Ascending aorta (tissue), 2 donors: Measurements from ENCODE around the gene JPH3. TPM values are rescaled to one million over a fixed set of nuclear protein-coding genes. Genes with fewer than 3 reads are reported as not detected.

Experiments
- DNase-seq, 2 donors: peaks; one replicate each; pipeline ENCODE4 v3.0.0-alpha.2; 2019; ENCODE audit warnings: low spot score in 2 of 2
- H3K27ac ChIP-seq, 2 donors: fragments of 200-600 bp; sonication (generic); one replicate each; pipeline ENCODE4 v1.5.1; 2016 to 2017; ENCODE audit warnings: mild to moderate bottlenecking in 1 of 2
- H3K27me3 ChIP-seq: fragments of 200-600 bp; sonication (generic); one replicate; pipeline ENCODE4 v1.5.1; 2017
- H3K36me3 ChIP-seq, 2 donors: fragments of 200-600 bp; sonication (generic); one replicate each; pipeline ENCODE4 v1.5.1; 2016
- H3K4me1 ChIP-seq, 2 donors: fragments of 200-600 bp; sonication (generic); one replicate each; pipeline ENCODE4 v1.5.1; 2016 to 2017; ENCODE audit warnings: mild to moderate bottlenecking in 1 of 2
- H3K4me3 ChIP-seq, 2 donors: fragments of 200-600 bp; sonication (generic); one replicate each; pipeline ENCODE4 v1.5.1; 2016 to 2017; ENCODE audit warnings: mild to moderate bottlenecking in 1 of 2
- H3K9me3 ChIP-seq, 2 donors: fragments of 200-600 bp; sonication (generic); one replicate each; pipeline ENCODE4 v1.5.1; 2016
- CTCF ChIP-seq, 3 experiments: fragments of 200-600 bp in 2 of 3; fragments of 450-650 bp in 1 of 3; sonication (generic) in 2 of 3; IDR thresholded peaks; one replicate each; pipeline ENCODE4 v1.5.1; 2016 to 2019; ENCODE audit warnings: antibody characterized with exemption in 3 of 3, mild to moderate bottlenecking in 1 of 3, moderate library complexity in 1 of 3
- intact Hi-C: fragments of 100-400 bp; cut with DNase I; formaldehyde crosslinking; loops from one replicate; pipeline ENCODE4 v1.15.1; 2023
- total RNA-seq: library from RNA; depleted of rRNA; stranded (reverse); fragments of >200 nt; gene quantifications from one replicate; pipeline ENCODE4 v1.1.0, GENCODE V29; 2016

Gene JPH3
- total RNA-seq, 1 donor from 2014 or later: not detected

DNA sequence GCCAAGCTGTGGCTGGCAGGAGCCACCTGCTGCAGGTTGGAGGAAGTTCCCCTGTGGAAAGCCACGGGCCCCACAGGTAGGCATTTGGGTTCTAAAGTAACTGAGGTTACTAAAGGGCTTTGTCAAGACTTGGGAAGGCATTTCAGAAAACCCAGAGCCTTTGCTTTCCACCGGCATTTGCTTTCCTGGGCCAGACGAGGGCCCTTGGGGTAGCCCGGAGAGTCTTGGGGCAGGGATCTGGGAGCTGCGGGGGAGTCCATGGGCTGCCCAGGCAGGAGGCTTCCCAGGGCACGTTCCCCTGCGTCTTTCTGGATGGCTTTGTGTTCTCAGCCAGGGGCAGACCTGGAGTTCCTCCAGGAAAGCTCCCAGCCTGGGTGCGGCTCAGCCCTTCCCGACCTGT is 43.5 kb downstream of the JPH3 start:
- no peak for TF ChIP-seq CTCF (IDR thresholded peaks at IDR 0.05)
- no peak overlapping the region for H3K27ac ChIP-seq

GRCh38 chr16:87647431-87648185 is 45.3 kb downstream of the JPH3 start:
- H3K27me3 ChIP-seq: no peaks in the 10 kb centered on the region
- H3K9me3 ChIP-seq: no peaks in the 10 kb centered on the region
- H3K27ac ChIP-seq: no peak overlapping the region
- intact Hi-C loops: no loop called here
- DNase-seq: no peak
- H3K4me3 ChIP-seq: no peak overlapping the region
- H3K36me3 ChIP-seq: no peaks in the 10 kb centered on the region
- TF ChIP-seq CTCF (IDR thresholded peaks at IDR 0.05): no peak
- H3K4me1 ChIP-seq: no peaks in the 10 kb centered on the region

More for the DNA sequence above, 43.5 kb downstream of the JPH3 start:
- intact Hi-C loops: no loop called here
- Histone ChIP-seq H3K9me3 (no peaks in the 10 kb centered on the region), H3K4me1 (no peaks in the 10 kb centered on the region), H3K4me3 (no peak overlapping the region), H3K36me3 (no peaks in the 10 kb centered on the region), H3K27me3 (no peaks in the 10 kb centered on the region)
- no peak for DNase-seq

GRCh38 chr16:87648236-87648635 is 45.9 kb downstream of the JPH3 start:
- DNase-seq: no peak
- intact Hi-C loops: no loop called here
- no peak overlapping the region for H3K4me3 ChIP-seq
- H3K36me3 ChIP-seq: no peaks in the 10 kb centered on the region
- no peaks in the 10 kb centered on the region for H3K27me3 ChIP-seq
- TF ChIP-seq CTCF (IDR thresholded peaks at IDR 0.05): no peak
- H3K27ac ChIP-seq: no peak overlapping the region
- no peaks in the 10 kb centered on the region for H3K4me1 ChIP-seq
- H3K9me3 ChIP-seq: no peaks in the 10 kb centered on the region

DNA sequence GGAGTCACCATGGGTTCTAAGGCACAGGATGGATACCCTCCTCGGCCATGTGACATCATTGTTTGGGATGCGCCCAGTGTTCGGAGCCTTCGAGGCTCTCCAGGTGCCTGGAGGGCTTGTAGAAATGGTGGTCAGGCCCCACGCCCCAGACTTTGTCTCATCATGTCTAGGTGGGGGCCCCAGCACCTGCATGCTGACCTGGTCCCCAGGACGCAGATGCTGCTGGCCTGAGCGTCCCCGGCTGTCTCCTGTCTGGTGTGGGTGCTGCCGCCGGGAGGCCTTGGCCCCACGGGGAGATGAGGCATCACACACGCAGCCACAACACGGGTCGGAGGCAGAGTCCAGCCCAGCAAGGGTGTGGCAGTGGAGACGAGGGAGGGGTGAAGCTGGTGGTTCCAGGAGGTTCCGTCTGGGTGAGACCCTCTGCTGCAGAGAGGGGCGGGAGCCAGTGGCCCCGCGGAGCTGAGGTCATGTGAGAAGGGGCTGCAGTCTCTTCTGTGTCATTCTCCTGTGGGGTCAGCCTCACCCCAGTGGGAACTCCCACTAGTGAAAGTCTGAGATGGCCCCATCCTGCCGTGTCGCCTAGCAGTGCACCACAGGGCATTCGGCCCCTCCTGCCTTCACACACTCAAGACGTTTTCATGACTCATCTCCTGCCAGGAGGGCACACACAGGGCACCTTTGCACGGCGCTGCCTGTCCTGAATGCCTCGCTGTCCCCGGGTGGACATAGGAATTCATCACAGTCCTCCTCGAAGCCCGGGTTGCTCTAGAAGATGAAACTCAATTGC is 46.6 kb downstream of the JPH3 start:
- Histone ChIP-seq H3K27ac (no peak overlapping the region), H3K4me1 (no peaks in the 10 kb centered on the region), H3K36me3 (no peaks in the 10 kb centered on the region), H3K9me3 (no peaks in the 10 kb centered on the region), H3K27me3 (no peaks in the 10 kb centered on the region), H3K4me3 (no peak overlapping the region)
- TF ChIP-seq CTCF (IDR thresholded peaks at IDR 0.05): no peak
- no peak for DNase-seq
- intact Hi-C loops: no loop called here

DNA sequence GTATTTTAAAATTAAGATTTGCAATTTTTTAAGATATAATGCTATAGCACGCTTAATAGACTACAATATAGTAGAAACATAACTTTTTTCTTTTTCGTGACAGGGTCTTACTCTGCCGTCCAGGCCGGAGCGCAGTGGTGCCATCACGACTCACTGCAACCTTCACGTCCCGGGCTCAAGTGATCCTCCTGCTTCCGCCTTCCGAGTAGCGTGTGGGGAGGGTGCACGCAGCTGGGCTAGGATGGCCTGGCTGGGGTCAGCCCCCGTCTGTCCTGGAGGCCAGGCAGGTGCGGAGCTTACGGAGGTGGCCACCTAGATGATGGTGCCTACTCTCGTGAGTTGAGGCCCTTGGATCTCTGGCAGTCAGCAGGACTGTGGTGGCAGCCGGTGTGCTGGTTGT is 50.1 kb downstream of the JPH3 start:
- no peak for DNase-seq
- Histone ChIP-seq H3K4me1 (no peaks in the 10 kb centered on the region), H3K9me3 (no peaks in the 10 kb centered on the region), H3K4me3 (no peak overlapping the region), H3K27ac (no peak overlapping the region), H3K27me3 (no peaks in the 10 kb centered on the region), H3K36me3 (no peaks in the 10 kb centered on the region)
- TF ChIP-seq CTCF (IDR thresholded peaks at IDR 0.05): no peak
- intact Hi-C loops: no loop called here
